Measurements from ENCODE around the gene ZBTB34. TPM values are rescaled to one million over a fixed set of nuclear protein-coding genes. Genes with fewer than 3 reads are reported as not detected.

The ZBTB34 gene
- total and polyA plus RNA-seq, 2 of the 4 experiments (the other 2 are of a cell fraction), result 2.7 to 3.1 TPM

GRCh38 chr9:126822873-126823272 lies 37.6 kb upstream of the ZBTB34 start:
- intact Hi-C loops (cut with micrococcal nuclease) (no loop called here), dilution Hi-C loops (cut with HindIII; ENCODE audit: low sequenced_read_pairs, unreplicated experiment) (no loop called here), in situ Hi-C loops (cut with MboI; ENCODE audit: low sequenced_read_pairs) (no loop called here)
- no peak overlapping the region for H2BK20ac ChIP-seq (ENCODE audit: low read depth, low read length)
- H3K9ac ChIP-seq (ENCODE audit: low read depth, low read length), result no peak overlapping the region
- no peaks in the 10 kb centered on the region; the same call in 1 of the 2 replicates for H3K9me1 ChIP-seq (ENCODE audit: insufficient read depth, low read length)
- H3K9me3 ChIP-seq (ENCODE audit: control insufficient read depth, insufficient read depth, low read length), result peaks cover 12% of the 10 kb centered on the region
- no peaks in the 10 kb centered on the region for H3K27me3 ChIP-seq (ENCODE audit: control insufficient read depth, insufficient read depth, low read length)
- no peak overlapping the region for H3K23ac ChIP-seq (ENCODE audit: low read depth, low read length)
- WGBS, 2 experiments (ENCODE audit: extremely low coverage in 2 of 2, insufficient read length in 1 of 2), result no CpG with 5 or more reads among the region's 1 CpG
- no TSS peak for BruUV-seq (replicated peaks)
- no peak overlapping the region for H3K27ac ChIP-seq (ENCODE audit: insufficient read depth, low read length)
- H4K5ac ChIP-seq (ENCODE audit: low read depth, low read length), result no peak overlapping the region
- peaks cover 34 to 51% of the 10 kb centered on the region in 2 experiments for H3K79me1 ChIP-seq (ENCODE audit: low read depth in 1 of 2, low read length in 2 of 2)
- no peak overlapping the region for H2BK15ac ChIP-seq (ENCODE audit: low read depth, low read length)
- no peak overlapping the region for H4K8ac ChIP-seq (ENCODE audit: low read depth in 2 of 2, low read length in 2 of 2)
- no peak overlapping the region for H3K4me2 ChIP-seq (ENCODE audit: low read depth, low read length)
- ChIA-PET POLR2A (ENCODE audit: unreplicated experiment) (no interaction called here), CTCF (no interaction called here)
- H2AFZ ChIP-seq (replicated peaks; ENCODE audit: low read length, poor library complexity), result no peak overlapping the region
- no peaks in the 10 kb centered on the region for H3K4me1 ChIP-seq (ENCODE audit: control insufficient read depth, insufficient read depth, low read length)
- peaks cover 25% of the 10 kb centered on the region for H4K20me1 ChIP-seq (ENCODE audit: insufficient read depth, low read length)
- TF ChIP-seq NFE2L2 (IDR thresholded peaks at IDR 0.05; ENCODE audit: low read depth, low read length), result no peak
- TF ChIP-seq ELK1 (IDR thresholded peaks at IDR 0.05; ENCODE audit: borderline replicate concordance, low read depth, low read length), result no peak
- TF ChIP-seq MXI1 (IDR thresholded peaks at IDR 0.05; ENCODE audit: borderline replicate concordance, low read depth, low read length), result no peak
- TF ChIP-seq CTCF (conservative IDR thresholded peaks at IDR 0.05; ENCODE audit: low read depth, low read length), result no peak
- TF ChIP-seq RCOR1 (IDR thresholded peaks at IDR 0.05; ENCODE audit: insufficient replicate concordance, low read length), result no peak
- no peak for TF ChIP-seq MAFK (IDR thresholded peaks at IDR 0.05; ENCODE audit: low read depth, low read length)
- no peak for TF ChIP-seq USF2 (IDR thresholded peaks at IDR 0.05; ENCODE audit: low read depth, low read length)
- no peak for TF ChIP-seq MAZ (IDR thresholded peaks at IDR 0.05; ENCODE audit: borderline replicate concordance, low read depth, low read length)
- TF ChIP-seq RAD21 (IDR thresholded peaks at IDR 0.05; ENCODE audit: low read length), result no peak
- TF ChIP-seq FOS (IDR thresholded peaks at IDR 0.05; ENCODE audit: low read depth, low read length), result no peak
- TF ChIP-seq BHLHE40 (IDR thresholded peaks at IDR 0.05; ENCODE audit: low read depth, low read length), result no peak
- no peak for TF ChIP-seq RFX5 (IDR thresholded peaks at IDR 0.05; ENCODE audit: low read depth, low read length)
- no peak for TF ChIP-seq CEBPB (IDR thresholded peaks at IDR 0.05; ENCODE audit: low read depth, low read length)
- no peak for TF ChIP-seq SMC3 (IDR thresholded peaks at IDR 0.05; ENCODE audit: low read depth, low read length)
- TF ChIP-seq POLR2A (IDR thresholded peaks at IDR 0.05; ENCODE audit: low read depth, low read length), result no peak
- TF ChIP-seq CHD1 (IDR thresholded peaks at IDR 0.05; ENCODE audit: low read depth, low read length), result no peak
- H2AK5ac ChIP-seq (ENCODE audit: low read depth, low read length), result no peak overlapping the region
- H3K4ac ChIP-seq (ENCODE audit: low read depth, low read length), result no peak overlapping the region
- H3K18ac ChIP-seq (ENCODE audit: low read depth, low read length), result no peak overlapping the region
- no peak overlapping the region for H2BK5ac ChIP-seq (ENCODE audit: low read depth, low read length, poor library complexity, severe bottlenecking)
- no peak for DNase-seq
- ATAC-seq (ENCODE audit: low read depth), result no peak
- H2AK9ac ChIP-seq (replicated peaks; ENCODE audit: low read depth, low read length, poor library complexity), result no peak overlapping the region
- H3K14ac ChIP-seq (replicated peaks; ENCODE audit: low read depth, low read length), result no peak overlapping the region
- H2BK120ac ChIP-seq (ENCODE audit: low read depth, low read length), result no peak overlapping the region
- H3K4me3 ChIP-seq (ENCODE audit: insufficient read depth, low read depth, low read length), result no peak overlapping the region
- H3K36me3 ChIP-seq (ENCODE audit: control insufficient read depth, insufficient read depth, low read length), result peaks cover 14% of the 10 kb centered on the region
- no peak overlapping the region for H4K91ac ChIP-seq (ENCODE audit: insufficient read depth, low read depth, low read length)
- no peak overlapping the region for H3K56ac ChIP-seq (ENCODE audit: extremely low read depth, insufficient read depth, low read length)
